Renal cortex interstitium (tissue), 11 donors: ENCODE data around the gene RTN4. TPM values are rescaled to one million over a fixed set of nuclear protein-coding genes. Genes with fewer than 3 reads are reported as not detected.

Source experiments
- DNase-seq, 11 donors: peaks; one replicate each; pipeline ENCODE4 v3.0.0-alpha.2; 2013; ENCODE audit warnings: low read depth in 9 of 11, low spot score in 4 of 11; ENCODE audit errors: extremely low read depth in 1 of 11
- polyA plus RNA-seq, 3 donors: library from polyadenylated mRNA; unstranded; fragments of 120-200 nt; gene quantifications; one replicate each; pipeline ENCODE4 v1.2.1, GENCODE V29; 2013; ENCODE audit not compliant: insufficient read length in 3 of 3

RTN4 gene
- polyA plus RNA-seq, 3 donors = 316 to 360 (median 352) TPM

DNA sequence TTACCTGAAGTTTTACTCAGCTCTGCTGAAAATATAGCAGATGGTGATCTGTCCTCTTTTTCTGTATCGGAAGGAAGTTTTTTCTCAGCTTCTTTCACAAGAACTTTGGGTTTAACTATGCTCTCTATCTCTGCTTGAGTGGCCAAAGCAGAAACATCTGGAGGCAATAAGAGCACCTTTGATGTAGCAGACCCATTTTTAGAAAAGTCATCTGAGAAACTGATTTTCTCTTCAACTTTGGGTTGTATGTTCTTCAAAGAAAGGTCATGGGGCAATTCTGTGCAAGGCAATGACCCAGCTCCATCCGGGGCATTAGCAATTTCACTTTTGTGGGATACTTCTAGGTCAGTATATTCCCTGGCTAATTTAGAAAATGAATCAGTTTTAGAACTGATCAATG lies 25.2 kb downstream of the RTN4 start:
- DNase-seq = no peak

DNA sequence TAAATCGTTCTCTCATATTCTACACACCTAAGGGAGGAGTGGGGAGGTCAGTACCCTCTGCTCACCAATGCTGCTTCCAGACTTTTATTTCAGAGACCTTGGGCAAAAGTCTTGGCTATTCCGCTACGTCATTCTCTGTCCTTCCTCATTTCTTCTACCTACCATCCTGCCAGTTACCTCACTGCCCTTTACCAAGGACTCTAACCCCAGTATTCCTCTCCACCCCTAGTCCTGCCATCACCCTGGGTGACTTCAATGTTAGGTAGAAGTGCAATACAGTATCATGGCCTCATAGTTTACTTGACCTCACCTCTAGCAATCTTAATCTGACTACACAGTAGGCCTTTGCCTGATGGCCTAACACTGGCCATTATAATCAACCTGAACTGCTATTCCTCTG lies 27.8 kb downstream of the RTN4 start:
- no peak for DNase-seq

DNA sequence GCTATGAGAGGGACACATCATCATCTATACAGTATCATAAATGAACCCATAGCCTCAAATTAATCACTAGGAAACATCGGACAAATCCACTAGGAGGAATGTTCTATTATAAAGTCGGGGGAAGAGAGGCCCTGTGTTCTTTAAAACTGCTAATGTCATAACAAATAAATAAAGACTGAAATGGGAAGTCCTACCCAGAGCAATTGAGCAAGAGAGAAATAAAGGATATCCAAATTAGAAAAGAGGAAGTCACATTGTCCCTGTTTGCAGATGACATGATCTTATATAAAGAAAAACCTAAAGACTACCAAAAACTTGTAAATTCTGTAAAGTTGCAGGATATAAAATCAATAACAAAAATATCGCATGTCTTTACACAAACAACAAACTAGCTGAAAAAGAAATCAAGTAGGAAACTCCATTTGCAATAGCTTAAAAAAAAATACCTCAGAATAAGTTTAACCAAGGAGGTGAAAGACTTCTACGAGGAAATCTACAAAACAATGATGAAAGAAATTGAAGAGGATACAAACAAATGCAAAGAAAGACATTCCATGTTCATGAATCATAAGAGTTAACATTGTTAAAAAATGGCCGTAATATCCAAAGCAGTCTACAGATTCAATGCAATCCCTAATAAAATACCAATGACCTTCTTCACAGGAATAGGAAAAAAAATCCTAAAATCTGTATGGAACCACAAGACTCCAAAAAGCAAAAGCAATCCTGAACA lies 30.6 kb downstream of the RTN4 start:
- DNase-seq = no peak

DNA sequence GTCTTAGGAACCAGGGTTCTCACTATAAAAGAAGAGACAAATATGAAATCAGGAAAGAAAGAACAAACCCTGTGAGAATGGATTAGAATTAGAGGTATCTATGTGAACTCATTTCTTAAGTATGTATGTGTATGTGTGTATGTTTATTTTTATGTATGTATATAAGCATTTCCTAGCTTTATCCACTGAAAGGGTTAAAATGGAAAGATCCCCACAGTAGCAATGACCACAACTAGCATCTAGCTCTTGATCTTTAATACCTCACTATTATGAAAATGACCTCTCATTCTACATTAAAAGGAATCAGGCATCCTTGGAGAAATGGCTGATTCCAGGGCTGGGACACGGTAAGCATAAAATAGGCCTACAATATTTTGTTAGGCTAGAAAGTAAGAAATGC lies 31.6 kb downstream of the RTN4 start:
- no peak for DNase-seq

DNA sequence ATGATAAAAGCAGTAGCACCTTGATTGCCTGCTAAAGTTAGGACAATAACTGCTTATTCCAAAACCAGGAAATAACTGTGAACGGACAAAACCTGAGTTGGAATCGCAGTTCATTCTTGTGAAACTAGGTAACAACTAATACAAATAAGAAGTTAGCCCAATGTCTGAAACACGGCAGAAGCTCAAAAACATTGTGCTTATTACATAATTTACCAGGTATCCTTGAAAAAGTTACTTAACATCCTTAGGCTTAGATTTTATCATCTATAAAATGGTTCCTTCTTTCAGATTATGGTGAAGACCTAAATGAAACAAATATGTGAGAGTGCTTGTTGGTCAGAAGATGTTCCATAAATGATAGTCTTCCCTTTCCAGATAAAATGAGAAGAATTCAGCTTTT lies 32.4 kb downstream of the RTN4 start:
- no peak for DNase-seq

DNA sequence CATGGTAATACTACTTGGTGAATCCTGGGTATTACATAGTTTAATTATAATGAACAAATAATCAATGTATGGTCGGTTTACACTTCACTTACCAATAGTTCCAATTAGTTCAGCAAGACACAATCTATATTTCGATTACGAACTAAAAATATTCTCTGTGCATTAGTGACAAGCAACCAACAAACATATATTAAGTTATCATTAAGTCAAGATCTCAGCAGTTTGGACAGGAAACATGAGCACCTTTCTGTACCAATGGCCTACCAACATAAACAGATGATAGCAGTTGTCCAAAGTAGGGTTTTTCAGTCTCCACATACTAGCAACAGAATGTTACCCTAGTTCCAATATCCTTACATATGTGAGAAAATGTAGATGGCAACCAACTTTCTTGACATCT lies 32.8 kb downstream of the RTN4 start:
- DNase-seq = no peak

DNA sequence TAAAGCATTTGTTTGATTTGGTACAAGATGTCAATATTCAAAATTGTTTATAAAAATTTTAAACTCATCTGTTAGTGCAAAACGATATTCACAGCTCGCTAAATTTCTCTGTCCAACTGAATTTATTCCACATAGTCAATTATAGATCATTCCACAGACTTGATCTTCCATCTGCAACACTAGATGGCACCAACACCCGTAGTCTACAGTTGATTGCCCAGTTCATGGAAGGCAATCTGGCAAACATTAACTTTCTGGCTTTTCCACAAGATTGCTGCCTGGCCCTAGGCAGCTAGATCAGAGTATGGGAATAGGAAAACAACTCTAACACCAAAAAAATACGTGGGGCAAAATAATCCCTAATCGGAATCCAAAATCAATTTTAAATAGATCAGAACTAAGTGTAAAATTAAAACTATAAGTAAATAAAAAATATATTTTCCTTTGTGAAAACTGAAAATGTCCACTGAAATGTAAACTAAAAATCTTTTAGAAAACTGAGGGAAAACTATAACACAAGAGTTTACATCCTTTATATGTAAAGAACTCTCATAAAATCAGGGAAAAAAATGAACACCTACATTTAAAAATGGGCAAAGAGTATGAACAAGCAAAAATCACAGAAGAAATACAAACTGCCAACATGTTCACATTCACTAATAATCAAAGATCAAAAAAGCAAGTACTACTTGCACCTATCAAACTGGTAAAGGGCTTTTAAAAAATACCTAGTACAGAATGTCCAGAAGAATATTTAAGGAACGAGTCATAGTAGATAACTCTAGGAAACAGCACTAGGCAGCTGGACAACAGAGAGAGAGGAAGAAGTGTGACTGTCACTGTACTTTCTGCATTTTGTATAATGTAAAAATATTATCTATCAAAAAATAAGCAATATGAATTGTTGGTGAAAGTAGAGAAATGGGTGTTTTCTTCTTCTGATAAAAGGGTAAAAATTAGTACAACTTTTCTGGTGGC lies 35.0 kb downstream of the RTN4 start:
- DNase-seq = peak in 9 of 11 donors; percentile 41 to 78 (median 54)

DNA sequence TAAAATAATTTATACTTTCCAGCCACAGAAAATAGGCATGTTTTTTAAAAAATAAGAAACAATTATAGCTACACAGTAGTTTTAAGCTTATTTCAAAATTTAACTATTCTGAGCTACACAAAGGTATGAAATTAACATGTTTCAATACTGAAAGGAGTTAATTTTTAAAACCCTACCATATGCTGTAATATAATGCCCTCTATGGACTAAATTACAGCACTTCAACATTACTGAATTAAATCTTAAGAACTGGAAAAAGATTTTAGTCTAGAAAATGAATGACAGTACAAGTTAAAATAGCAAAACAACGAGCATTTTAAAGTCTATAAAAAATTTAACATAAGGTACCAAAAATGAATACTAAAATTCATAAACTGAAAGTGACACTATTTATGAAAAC lies 36.3 kb downstream of the RTN4 start:
- no peak for DNase-seq

DNA sequence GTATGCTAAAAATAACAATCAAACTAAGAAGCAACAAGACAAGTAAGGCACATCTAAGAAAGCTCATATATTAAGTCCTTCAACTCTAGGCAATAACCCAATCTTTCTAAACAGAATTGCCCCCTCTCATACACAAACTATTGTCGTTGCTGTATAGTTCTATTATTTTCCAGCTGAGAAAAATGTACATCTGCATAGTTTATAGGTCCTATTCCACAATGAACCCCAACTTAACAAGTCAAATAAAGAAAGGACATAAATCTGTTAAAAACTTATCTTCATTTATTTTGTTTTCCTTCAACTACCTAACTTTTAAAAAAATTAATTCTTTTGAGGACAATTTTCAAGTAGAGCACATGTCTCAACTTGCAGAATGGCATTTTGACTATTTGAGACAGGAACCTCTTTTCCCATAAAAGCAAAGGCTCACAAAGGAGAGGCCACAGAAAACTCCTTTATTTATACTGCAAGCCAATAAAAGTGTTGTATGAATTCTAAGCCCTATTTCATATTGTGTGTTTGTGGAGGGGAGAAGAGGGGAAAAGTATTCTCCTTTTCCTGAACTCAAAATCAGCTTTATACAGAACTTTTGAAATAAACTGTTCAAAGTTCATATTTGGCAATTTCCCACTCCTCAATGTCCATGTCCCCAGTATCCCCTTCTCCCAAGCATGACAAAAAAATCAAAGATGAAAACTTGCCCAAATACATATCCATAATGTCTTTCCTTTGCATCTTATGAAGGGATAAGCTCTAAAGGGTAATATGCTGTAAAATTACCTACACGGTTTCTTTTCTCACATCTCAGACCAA lies 37.4 kb downstream of the RTN4 start:
- DNase-seq = no peak

DNA sequence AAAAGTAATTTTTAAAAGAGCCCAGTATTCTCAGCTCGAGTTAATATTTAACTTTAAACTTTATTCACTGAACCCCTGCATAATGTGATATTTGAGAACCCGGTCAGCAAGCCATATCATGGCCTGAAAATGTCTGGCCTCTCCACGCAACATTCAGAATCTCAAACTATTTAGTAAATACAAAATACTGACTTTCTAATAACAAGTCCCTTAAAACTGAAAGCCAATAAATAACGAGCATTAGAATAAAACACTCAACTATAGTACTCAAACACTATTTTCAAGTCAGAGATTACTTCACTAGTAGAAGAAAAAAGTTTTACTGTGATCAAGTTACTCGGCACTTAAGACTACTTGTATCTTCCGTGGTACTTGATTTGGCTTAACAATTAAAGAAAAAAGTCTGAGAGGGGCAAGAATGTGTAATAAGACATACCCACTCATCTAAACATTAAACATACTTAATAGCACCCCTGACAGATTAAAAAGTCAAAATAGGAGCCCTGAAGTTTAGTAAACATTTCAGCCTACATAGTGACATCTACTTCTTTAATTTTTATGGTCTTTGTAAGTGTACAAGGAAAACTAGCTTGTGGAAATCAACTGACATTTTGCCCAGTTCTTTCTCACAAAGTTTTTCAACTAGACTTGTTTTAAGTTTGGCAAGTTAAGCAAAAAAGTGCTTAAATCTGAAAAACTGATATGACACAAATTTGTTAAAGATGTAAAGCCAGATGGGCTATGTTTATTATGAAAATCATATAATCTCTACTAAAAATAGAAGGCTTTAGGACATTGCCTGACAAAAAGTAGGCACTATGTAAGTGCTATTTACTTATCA lies 38.2 kb downstream of the RTN4 start:
- DNase-seq = peak in 3 of 11 donors; percentile 20 to 41 (median 36)

DNA sequence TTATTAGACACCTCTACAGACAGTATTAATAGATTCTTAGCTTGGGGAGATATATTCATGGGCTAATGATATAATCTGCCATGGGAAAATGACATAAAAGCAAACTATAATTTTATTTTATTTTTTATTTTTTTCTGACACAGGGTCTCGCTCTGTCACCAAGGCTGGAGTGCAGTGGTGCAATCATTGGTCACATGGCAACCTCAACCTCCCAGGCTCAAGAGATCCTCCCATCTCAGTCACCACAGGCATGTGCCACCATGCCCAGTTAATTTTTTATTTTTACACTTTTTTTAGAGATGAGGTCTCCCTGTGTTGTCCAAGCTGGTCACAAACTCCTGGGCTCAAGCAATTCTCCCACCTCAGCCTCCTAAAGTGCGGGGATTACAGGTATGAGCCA lies 39.3 kb downstream of the RTN4 start:
- DNase-seq = no peak

DNA sequence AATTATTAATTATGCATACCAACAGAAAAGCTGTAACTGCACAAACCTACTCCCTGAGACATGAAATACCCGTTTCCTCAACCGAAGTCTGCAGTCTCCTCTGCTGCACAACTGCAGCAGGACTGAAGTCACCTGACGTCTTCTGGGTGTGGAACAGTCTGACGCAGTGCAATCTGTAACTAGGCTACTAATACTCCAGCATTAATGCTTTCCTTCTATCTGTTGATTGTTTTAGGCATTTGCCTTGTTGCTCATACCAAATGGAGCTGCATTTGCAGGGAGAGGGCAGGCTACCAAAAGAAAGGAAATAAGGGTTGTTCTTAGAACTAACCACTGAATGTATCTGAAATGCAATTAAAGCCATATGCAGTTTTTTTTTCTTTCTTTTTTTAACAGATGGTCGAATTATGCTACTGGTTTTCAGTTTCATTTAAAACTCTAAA lies 40.1 kb downstream of the RTN4 start:
- DNase-seq = peak in 2 of 11 donors; percentile 37 to 49

DNA sequence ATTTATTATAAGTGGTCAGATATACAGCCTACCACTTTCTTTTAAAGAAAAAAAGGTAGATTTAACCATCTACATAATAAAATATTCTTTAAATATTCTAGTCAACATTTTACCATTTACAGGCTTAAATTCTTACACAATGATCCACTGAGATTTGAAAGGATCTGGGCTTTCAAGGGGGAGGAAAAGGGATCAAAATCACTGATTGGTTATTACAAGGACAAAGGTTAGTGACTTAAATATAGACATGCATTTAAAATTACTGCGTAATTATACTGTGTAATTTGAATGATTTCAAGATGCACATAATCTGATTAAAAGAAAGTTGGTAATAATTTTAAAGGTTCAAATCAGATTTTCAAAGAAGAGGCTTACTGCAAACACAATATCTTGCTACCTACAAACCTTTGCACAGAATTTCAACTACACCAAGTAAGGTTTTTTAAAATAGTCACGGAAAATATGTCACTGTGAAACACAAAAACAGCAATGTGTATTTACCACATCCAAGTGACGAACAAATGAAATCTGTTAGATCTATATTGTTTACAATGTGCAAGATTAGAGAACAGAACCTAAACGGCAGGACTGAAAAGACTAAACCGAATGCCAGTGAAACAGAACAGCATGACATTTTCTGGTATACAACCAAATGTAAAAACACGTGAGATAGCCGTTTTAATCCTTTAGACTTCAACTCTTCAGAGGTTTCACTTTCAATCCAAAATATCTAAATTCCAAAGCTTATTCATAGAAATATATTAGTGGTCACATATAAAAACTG lies 40.8 kb downstream of the RTN4 start:
- DNase-seq = no peak

DNA sequence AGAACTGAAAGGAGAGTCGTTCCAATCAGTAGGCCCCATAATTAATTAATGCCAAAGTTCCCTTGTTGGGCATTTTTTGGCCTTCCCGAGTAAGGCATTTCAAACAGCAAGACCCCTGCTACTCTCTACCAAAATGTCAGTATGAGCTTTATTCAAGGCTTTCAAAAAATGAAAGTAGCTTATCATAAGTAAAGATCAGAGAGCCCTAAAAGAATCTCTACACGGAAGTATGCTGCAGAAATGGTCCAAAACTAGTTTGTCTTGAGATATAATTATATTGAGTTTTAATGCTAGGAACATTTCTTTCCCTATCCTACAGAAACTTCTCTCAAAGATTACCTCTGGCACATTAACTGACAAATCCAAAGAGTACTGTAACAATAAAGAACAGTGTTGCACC lies 43.9 kb downstream of the RTN4 start:
- DNase-seq = no peak

DNA sequence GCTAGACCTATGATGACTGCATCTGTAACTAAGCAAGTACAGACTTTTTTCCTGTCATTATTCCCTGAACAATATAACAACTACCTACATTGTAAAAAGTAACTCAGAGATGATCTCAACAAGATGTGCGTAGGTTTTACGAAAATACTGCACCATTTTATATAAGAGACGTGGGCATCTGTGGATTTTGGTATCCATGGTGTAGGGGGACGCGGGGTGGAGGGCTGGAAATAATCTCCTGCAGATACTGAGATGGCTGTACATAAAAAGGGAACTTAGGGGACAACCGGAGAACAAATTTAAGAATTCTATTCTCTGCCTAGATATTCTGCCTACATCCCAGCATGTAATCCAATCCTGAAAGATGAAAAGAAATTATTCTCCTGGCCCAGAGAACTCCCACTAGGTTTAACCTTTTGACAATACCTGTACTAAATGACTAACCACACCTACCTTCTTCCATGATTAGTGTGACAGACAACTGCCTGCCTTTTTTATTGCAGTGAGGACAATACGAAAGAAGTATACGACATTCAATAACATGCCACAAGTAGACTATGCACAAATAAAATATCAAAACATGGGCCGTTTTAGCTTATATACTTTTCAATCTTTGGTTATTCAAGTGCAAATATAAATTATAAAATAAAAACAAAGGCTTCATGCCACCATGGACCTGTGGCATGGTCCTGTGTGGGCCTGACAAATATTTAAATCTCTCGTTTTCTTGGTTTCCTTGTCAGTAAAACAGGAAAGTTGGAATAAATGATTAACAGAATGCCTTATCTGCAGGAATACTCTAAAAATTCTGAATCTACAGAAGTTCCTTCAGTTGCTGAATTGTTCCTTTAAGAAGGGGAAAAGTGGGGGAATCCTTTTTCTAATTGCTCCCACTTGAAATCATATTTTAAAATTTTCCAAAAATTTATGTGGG lies 46.3 kb downstream of the RTN4 start:
- no peak for DNase-seq

DNA sequence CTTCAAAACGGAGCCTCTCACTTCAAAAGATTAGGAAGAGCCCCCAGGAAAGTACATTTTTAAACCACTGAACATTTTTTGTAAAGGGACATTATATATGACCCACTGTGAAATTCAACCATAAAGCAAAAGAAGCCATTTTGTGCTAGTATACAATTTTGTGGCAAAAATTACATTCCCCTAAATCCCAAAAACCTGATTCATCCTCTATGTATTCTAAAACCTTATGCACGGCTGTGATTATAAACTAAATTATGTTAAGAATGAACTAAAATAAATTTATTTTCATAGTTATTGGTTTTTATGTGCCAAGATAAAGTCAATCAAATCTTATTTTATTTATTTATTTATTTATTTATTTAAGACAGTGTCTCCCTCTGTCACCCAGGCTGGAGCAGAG lies 48.5 kb downstream of the RTN4 start:
- no peak for DNase-seq

DNA sequence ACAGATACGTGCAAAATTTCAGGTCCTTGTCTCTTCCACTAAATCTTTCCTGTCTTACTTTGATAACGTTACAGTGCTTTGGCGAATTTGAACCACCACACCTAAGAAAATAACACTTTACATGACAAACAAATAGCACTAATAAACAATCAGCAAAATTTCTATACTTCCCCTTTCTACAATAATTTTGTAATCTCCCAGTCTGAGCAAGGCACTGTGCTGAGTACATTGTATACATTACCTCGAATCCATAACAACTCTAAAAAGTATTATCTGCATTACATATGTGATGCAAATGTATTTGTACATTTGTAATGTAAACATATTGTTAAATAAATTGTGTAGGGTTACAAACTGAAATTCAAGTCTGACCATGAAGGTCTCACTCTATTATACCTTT lies 49.9 kb downstream of the RTN4 start:
- no peak for DNase-seq
